Hematopoietic multipotent progenitor cell treated with erythropoietin and hydrocortisone succinate and interleukin-3 and kit ligand, for 17 days (in vitro differentiated cells): ENCODE data around the gene AKR1B15.
"Not testable (repeated sequence)": the region's sequence is repeated elsewhere in the genome, so short reads cannot be mapped to it uniquely, and the experiment has no call there.

Experiments
- DNase-seq: peaks from one replicate; pipeline ENCODE4 v3.0.0-alpha.2; 2015; ENCODE audit warnings: low spot score

AKR1B15 gene

DNA sequence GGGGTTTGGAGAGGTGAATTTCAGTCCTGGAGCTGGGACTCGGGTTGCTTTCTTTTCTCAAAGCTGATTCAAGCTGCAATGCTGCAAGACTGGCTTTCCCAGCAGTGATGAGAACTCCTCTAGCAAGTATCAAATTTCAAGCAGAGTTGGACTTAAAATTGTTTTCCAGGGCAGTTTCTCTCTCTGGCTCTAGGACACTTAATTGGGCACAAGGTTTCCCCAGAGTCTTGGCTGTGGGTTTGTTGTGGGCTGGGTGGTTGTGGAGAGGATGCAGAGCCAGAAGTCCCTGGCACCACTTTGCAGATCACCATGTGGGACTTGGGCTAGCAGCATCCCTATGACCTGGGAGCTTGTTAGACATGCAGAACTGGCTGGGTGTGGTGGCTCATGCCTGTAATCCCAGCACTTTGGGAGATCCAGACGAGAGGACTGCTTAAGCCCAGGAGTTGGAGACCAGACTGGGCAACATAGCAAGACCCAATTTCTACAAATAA lies 16.8 kb downstream of the AKR1B15 start:
- no peak for DNase-seq

DNA sequence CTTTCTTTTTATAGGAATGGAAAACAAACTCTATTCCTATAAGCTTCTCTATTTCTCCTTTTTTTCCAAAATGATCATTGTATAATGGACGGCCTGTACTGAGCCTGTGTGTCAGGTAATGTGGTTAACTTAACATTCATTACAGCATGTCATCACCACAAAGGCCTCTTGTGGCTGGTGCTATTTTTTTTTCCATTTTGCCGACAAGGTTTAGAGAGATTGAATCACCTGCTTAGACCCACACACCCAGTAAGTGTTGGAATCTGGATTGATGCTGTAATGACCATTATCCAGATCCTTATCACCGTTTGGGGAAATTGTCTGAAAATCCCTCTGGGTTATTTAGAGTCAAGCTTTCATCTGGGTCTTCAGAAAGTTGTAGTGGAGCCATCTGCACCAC lies 18.5 kb downstream of the AKR1B15 start:
- no peak for DNase-seq

DNA sequence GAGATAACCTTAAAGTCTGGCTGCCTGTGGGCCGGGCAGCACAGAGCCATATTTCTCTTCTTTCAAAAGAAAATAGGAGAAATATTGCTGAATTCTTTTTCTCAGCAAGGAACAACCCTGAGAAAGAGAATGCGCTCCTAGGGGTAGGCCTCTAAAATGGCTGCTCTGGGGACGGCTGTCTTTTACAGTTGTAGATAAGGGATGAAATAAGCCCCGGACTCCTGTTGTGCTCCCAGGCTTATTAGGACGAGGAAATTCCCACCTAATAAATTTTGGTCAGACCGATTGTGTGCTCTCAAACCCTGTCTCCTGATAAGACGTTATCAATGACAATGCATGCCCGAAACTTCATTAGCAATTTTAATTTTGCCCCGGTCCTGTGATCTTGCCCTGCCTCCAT lies 21.1 kb downstream of the AKR1B15 start:
- DNase-seq = not testable (repeated sequence)

DNA sequence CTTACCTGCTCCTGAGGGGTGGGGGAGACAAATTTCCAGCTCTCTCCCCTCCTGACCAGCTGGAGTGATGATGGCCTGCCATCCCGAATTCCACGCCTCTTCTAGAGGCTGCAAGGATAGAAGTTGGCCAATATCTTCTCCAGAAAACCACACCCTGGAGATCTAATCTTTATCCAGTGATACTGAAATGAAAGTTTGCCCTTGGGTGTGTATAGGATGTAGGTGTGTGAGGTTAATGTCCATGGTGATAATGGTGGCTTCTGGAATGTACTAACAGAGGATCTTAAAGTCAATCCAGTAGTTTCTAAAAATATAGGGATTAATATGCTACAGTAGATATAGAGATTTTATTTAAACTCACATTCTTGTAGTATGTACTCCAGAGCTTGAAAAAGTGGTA lies 22.2 kb downstream of the AKR1B15 start:
- DNase-seq = no peak

DNA sequence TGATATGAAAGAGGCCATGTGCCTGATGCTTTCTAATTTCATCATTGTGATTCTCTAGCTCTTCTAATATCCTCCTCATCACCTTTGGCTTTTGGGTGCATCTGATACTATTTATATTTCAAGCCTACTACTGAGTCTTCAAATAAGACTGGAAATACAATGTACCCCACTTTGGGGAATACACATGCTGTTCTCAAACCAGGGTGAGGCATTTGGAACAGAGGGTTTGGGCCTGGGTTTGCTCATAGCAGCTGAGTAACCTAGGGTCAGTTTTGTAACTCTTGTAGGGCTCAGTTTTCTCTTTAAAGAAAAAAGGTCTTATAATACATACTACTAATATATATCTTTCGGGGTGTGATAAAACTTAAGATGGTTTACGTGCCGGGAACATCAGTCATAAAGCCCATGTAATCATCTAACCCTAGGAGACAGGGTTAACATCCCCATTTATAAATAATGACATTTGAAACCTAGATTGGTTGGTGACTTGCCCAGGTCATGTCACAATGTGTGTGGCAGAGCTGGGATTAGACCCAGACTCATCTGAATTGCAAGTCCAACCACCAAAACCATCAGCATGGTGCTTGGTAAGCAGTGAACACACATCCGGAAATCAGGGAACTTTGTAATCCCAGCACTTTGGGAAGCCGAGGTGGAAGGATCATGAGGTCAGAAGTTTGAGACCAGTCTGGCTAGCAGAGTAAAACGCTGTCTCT lies 23.0 kb downstream of the AKR1B15 start:
- no peak for DNase-seq

DNA sequence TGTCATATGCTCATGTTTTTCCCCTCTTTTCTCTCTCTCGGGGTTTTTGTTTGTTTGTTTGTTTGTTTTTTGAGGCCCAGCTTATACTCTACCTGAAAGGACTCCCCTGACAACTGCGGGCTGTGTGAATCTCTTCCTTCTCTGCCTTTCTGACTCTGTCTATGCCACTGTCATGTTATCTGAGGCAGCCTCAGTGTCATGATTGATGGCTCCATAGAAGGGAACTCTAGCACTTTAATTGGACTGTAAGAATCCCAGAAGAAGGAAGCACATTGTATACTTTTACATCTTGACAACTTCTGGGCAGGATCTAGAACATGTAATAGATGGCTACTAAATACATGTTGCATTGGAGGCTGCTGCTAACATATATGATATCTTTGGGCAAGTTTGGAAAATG lies 25.4 kb downstream of the AKR1B15 start:
- no peak for DNase-seq

DNA sequence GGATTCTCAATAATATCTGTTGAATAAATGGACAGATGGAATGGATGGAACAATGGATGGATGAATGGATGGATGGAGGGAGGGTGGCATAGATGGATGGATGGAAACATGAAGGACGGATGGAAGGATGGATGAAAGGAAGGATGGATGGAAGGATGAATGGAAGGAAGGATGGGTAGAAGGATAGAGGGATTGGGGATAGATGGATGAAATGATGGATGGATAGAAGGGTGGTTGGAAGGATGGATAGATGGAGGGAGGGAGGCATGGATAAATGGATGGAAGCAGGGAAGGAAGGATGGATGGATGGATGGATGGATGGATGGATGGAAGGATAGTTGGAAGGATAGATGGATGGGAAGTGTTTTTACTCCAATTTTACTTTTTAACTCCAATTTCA lies 35.4 kb downstream of the AKR1B15 start:
- DNase-seq = no peak

DNA sequence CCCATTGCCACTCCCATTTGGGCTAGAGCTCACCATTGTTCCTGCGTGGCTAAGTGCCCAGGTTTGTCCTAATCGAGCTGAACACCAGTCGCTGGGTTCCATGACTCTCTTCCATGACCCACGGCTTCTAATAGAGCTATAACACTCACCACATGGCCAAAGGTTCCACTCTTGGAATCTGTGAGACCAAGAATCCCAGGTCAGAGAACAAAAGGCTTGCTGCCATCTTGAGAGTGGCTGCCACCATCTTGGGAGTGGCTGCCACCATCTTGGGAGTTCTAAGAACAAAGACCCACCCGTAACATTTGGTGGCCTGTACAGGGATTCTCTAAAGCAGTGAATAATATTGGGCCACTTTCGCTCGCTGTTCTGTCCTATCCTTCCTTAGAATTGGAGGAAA lies 37.0 kb downstream of the AKR1B15 start:
- DNase-seq = no peak

DNA sequence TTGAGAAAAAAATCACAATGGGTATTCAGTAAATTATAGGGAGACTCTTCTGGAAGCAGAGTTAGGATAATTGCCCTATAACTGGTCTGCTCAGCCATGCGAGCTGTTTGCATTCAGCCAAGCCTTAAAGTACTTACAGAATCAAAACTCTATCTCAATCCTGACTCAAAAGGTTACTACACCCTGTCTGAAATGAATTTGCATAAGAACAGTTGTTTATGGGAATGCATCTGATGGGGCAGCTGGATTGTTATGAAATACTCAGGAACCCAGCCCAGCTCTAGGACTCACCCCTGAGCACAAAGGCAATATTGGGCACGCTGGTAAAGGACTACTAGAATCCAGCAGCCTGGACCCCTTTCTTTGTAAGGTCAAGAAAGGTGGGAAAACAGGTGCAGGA lies 38.8 kb downstream of the AKR1B15 start:
- DNase-seq = no peak

DNA sequence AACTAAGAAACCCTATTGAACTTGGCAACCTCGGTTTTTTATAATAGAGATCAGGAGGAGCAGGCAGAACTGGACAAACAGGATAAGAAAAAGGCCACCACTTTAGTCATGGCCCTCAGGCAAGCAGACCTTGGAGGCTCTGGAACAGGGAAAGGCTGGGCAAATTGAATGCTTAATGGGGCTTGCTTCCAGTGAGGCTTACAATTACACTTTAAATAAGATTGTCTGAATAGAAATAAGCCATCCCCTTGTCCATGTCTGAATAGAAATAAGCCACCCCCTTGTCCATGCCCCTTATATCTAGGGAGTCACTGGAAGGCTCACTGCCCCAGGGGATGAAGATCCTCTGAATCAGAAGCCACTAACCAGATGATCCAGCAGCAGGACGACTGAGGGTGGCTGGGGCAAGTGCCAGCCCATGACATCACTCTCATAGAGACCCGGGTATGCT lies 40.6 kb downstream of the AKR1B15 start:
- no peak for DNase-seq

DNA sequence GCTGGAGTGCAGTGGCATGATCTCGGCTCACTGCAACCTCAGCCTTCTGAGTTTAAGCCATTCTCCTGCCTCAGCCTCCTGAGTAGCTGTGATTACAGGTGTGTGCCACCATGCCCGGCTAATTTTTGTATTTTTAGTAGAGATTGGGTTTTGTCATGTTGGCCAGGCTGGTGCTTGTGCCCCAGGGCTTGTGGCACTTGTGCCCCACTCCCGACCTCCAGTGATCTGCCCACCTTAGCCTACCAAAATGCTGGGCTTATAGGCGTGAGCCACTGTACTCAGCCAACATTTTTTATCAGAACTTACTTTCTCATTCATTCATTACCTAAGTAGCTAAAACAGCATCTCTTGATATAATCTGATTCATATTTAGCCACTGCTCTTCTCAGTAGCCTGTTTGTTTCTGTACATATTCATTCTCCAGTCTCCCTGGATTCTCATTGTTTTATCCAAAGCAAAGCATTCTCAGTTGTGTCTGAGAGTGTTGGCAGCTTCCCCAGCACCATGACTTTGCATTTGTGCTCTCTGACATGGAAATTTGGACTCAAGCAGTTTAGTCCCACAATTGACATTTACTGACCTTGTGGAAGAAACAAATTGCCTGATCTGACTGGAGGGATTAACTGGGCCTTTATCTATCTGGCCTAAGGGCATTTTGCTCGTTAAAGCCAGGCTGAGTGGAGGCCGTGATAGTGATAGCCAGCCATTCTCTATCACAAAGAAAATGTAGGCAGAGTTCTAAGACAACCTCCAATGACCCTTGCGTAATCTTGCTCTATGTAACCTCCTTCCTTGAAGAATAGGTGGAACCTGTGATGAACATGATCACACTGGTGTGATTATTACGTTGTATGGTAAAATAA lies 44.9 kb downstream of the AKR1B15 start:
- peak; percentile 51 for DNase-seq

DNA sequence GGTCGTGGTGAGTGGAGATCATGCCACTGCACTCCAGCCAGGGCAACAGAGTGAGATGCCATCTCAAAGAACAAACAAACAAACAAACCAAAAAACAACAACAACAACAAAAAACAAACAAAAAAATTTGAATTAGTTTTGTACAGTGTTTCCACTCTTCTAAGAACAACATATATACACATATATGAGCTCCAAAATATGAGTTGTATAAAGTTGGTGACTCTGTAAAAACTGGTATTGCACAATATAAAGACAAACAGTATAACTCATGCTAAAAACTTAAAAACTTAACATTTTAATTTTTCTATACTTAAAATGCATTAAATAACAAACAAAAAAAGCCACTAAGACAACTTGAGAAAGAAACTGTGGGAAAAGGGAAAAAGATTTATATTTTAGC lies 46.0 kb downstream of the AKR1B15 start:
- no peak for DNase-seq

DNA sequence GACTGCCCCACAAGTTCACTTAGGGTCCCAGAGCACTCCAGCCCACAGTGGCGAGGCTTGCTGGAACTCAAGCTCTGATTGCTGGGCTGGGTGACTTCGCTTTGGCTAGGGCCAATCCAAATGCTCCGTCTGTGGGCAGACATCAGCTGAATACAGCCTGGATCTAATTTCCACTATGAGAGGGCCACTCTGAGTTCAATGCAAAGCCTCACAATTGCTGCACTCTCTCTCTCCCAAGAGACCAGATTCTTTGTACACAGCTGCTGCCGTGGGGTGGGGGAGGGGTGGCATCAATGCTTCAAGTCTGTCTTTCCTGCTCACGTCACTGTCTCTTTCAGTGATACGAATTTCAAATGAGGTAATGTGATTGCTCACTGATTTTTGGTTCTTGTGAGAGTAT lies 50.5 kb downstream of the AKR1B15 start:
- no peak for DNase-seq

DNA sequence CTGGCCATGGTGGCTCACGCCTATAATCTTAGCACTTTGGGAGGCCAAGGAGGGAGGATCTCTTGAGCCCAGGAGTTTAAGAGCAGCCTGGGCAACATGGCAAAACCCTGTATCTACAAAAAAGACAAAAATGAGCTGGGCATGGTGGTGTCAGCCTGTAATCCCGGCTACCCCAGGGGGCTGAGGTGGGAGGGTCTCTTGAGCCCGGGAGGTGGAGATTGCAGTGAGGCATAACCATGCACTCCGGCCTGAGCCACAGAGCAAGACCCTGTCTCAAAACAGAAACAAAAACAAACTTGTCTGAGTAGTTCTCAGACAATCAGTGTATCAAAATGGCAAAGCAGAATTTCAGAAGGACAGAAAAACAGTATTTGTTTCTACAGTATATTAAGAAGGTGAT lies 52.5 kb downstream of the AKR1B15 start:
- no peak for DNase-seq

DNA sequence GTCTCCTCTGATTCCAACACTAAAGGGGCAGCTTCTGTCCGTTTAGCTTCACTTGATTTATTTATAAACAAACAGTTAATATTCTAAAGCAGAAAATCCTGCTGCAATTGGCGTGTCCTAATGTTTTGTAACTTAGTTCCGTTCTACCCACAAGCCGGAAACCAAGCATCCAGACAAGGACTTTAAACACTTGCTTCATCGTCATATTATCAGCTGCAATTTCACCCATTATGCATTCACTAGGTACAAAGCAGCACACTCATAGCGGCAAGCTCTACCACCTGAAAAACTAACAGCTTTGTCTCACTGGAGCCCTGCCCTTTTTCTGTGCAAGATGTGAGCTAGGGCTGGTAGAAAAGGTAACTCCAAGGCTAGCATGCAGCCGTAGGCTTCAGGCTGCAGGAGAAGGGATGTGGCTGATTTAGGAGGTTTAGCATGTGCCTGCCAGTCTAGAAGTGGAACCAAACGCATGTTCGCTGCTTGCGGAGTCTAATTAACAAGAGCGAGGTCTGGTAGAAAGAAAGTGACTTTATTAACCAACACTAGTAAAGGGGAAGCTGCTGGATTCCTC lies 54.1 kb downstream of the AKR1B15 start:
- no peak for DNase-seq

DNA sequence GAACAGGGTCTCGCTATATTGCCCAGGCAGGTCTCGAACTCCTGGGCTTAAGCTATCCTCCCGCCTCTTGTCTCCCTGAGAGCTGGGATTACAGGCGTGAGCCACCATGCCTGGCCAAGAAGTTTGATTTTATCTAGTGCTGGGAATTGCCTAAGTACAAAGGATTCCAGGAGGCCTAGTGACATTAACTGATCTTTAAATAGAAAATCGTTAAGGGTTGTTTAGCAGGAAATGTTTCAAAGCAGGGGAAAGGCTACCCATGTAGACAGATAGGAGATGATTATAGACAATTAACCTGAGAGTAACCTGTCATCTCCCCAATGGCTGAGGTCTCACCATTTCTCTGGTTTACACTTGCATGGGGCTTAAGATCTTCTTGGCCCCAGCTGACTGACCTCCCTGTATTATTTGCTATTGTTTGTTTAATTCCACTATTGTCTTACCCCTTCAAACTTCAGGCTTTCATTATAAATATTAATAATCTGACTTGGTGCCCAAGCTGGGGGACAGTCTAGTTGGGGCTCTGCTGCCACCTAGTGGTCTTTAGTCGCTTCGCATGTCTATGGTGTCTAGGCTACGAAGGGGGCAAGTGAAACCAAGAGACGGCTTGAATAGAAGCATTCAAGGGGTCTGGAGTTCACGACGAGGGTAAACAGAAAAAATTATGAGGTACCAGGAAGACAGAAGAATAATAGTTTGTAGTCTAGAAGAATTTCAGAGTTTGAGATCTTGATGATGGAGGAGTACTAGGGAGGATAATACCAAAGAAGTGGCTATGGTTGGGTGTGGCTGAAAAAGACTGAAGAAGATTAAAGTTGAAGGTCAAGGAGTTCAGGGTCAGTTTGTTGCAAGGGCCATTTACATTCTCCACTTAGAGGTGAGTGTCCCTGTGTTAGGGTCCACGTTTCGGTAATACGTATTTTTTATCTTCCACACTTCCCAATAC lies 57.3 kb downstream of the AKR1B15 start:
- peak; percentile 74 for DNase-seq

DNA sequence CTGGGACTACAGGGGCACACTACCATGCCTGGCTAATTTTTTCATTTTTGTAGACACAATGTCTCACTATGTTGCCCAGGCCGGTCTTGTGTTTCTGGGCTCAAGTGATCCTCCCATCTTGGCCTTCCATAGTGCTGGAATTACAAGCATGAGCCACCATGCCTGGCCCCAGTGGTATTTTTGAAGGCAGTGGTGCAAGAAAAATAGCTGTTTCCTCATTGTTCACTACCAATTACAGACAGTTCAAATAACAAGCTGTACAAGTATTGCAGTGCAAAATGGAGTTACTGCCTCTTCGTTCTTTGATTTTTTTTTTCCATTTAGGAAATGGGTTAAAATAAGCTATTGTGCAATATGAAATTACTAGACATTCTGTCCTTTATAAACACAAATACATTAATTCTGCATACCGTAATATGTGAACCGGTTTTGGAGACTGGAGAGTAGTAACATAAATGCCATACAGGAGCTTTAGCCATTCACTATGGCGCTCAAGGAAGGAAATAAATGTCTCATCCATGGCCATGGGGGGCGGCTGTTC lies 62.8 kb downstream of the AKR1B15 start:
- no peak for DNase-seq

DNA sequence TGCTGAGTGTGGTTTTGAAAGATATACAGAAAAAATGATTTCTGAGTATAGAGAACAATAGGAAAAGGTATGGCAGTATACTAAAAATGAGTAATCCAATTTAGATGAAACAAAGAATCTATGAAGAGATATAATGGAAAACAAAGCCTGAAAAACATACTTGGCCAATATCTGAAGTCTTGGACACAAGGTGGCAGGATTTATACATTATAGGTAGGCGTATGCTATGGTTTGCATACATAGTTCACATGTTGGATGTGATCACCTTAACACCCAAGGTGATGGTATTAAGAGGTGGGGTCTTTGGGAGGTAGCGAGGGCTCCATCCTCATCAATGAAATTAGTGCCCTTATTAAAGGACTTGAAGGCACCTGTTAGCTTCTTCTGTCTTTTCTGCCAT lies 63.3 kb downstream of the AKR1B15 start:
- DNase-seq = no peak

DNA sequence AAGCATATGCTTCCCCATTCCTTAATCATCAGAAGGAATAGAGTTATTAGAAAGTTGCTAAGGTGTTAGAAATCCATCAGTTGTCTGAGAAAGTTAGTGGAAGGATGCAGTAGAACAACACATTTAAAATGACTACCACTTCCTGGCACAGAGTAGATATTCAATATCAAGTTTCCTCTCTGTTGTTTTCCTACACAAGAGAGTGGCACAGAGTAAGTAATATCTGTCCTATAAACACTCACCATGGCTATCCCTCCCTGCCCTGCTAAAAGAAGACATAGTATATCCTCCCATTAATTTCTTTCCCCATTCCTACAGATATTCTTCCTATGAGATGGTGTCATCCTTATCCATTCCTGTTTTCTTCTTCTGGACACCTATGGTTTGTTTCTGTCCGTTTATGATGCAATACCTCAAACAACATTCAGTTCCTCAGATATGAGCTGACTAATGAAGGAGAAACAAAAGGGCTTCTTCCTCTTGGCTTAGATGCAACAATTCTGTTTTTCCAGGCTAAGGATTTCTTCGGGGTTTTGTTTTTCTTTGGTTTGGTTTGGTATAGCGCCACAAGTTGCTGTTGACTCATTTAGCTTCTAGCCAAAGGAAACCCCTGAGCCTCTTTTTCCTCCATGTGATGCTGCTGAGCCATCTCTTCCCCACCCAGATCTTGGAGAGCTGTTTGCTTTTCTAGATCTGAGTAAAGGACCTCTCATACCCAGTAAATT lies 64.9 kb downstream of the AKR1B15 start:
- no peak for DNase-seq

DNA sequence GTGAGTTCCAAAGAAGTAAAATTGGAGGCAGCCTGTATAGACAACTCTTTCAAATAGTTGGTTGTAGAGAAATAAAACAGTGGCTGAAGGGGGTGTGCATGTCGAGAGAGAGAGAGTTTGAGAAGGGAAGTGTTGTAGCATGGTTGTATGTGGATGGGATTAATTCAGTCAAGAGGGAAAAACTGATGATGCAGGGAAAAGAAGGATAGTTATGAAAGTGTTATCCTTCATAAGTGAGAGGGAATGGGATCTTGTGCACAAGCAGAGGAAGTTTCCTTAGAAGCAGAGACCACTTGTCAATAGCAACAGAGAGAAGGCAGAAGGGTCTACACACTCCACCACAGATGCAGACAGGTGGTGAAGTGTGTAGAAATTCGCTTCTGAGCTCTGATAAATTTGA lies 67.7 kb downstream of the AKR1B15 start:
- no peak for DNase-seq
